Sigmoid colon (tissue), 7 donors: ENCODE measurements around the gene TRIM66. TPM values are rescaled to one million over a fixed set of nuclear protein-coding genes. Genes with fewer than 3 reads are reported as not detected.

ENCODE experiments used
- DNase-seq: peaks from one replicate; pipeline ENCODE4 v3.0.0-alpha.2; 2019
- H3K27ac ChIP-seq, 4 donors: fragments of 200-600 bp; sonication (generic); one replicate each; pipeline ENCODE4 v1.5.1; 2016 to 2019; ENCODE audit warnings: mild to moderate bottlenecking in 1 of 4
- H3K27me3 ChIP-seq, 3 donors: fragments of 200-600 bp; sonication (generic); one replicate each; pipeline ENCODE4 v1.5.1; 2019; ENCODE audit warnings: mild to moderate bottlenecking in 1 of 3
- H3K36me3 ChIP-seq, 4 donors: fragments of 200-600 bp; sonication (generic); one replicate each; pipeline ENCODE4 v1.5.1; 2016 to 2019
- H3K4me1 ChIP-seq, 4 donors: fragments of 200-600 bp; sonication (generic); one replicate each; pipeline ENCODE4 v1.5.1; 2017 to 2019
- H3K4me3 ChIP-seq, 4 donors: fragments of 200-600 bp; sonication (generic); one replicate each; pipeline ENCODE4 v1.5.1; 2017 to 2019; ENCODE audit warnings: mild to moderate bottlenecking in 2 of 4, moderate library complexity in 1 of 4
- H3K9me3 ChIP-seq, 4 donors: fragments of 200-600 bp in 3 of 4; sonication (generic) in 3 of 4; one replicate each; pipeline versions ENCODE4 v1.5.1 to v1.6.1; 2013 to 2019
- EP300 ChIP-seq, 4 donors: sonication (generic); formaldehyde crosslinking; IDR thresholded peaks; one replicate each; pipeline ENCODE4 v1.6.1; 2017; ENCODE audit warnings: antibody characterized with exemption in 4 of 4
- POLR2A ChIP-seq, 2 donors: fragments of 450-650 bp; IDR thresholded peaks; one replicate each; pipeline ENCODE4 v1.6.1; 2016; ENCODE audit warnings: antibody characterized with exemption in 2 of 2, mild to moderate bottlenecking in 2 of 2, moderate library complexity in 2 of 2
- POLR2AphosphoS5 ChIP-seq, 4 donors: sonication (generic); formaldehyde crosslinking; IDR thresholded peaks; one replicate each; pipeline ENCODE4 v1.6.1; 2017; ENCODE audit warnings: antibody characterized with exemption in 4 of 4
- WGBS, 2 donors: extraction: QIAGEN DNeasy Blood & Tissue Kit; methylation state at CpG; one replicate each; pipeline ENCODE4 v1.1.7; 2013; 5-methylcytosine and 5-hydroxymethylcytosine counted together
- intact Hi-C: fragments of 100-400 bp; cut with DNase I; formaldehyde crosslinking; loops from one replicate; pipeline ENCODE4 v1.15.1; 2023
- polyA plus RNA-seq, 3 donors: library from polyadenylated mRNA; stranded (reverse); fragments of 200-250 nt; gene quantifications; one replicate each; pipeline ENCODE4 v1.2.3, GENCODE V29; 2013
- total RNA-seq, 4 donors: library from RNA; depleted of rRNA; stranded (reverse); fragments of >200 nt; gene quantifications; one replicate each; pipeline ENCODE4 v1.1.0, GENCODE V29; 2016
- TF ChIP-seq, protein P1 (sequence below), 4 experiments: fragments of 450-650 bp in 3 of 4; fragments of 200-600 bp in 1 of 4; IDR thresholded peaks; one replicate each; pipeline ENCODE4 v1.5.1; 2016 to 2019; ENCODE audit warnings: antibody characterized with exemption in 4 of 4, mild to moderate bottlenecking in 3 of 4, moderate library complexity in 2 of 4
- donor health status: healthy with polysubstance abuse.
- donor health status: Bipolar disorder and iron deficiency.
- donor health status: healthy.

Gene TRIM66
- total and polyA plus RNA-seq, 7 donors = 0.60 to 24.4 (median 2.8) TPM

GRCh38 chr11:8681837-8682302 lies 595 bp downstream of the TRIM66 start:
- intact Hi-C loops = loop anchor here (5.0 kb wide), 2 partner anchors 230 to 280 kb away; partner anchors contain the start of genes AKIP1 and TMEM9B
- TF ChIP-seq, protein P1, sequence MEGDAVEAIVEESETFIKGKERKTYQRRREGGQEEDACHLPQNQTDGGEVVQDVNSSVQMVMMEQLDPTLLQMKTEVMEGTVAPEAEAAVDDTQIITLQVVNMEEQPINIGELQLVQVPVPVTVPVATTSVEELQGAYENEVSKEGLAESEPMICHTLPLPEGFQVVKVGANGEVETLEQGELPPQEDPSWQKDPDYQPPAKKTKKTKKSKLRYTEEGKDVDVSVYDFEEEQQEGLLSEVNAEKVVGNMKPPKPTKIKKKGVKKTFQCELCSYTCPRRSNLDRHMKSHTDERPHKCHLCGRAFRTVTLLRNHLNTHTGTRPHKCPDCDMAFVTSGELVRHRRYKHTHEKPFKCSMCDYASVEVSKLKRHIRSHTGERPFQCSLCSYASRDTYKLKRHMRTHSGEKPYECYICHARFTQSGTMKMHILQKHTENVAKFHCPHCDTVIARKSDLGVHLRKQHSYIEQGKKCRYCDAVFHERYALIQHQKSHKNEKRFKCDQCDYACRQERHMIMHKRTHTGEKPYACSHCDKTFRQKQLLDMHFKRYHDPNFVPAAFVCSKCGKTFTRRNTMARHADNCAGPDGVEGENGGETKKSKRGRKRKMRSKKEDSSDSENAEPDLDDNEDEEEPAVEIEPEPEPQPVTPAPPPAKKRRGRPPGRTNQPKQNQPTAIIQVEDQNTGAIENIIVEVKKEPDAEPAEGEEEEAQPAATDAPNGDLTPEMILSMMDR (IDR thresholded peaks at IDR 0.05) = no peak
- TF ChIP-seq POLR2AphosphoS5 (IDR thresholded peaks at IDR 0.05) = no peak
- no peak for TF ChIP-seq POLR2A (IDR thresholded peaks at IDR 0.05)
- no peak for TF ChIP-seq EP300 (IDR thresholded peaks at IDR 0.05)
- DNase-seq = no peak
- peaks cover 13 to 40% (median 26%) of the 10 kb centered on the region in 4 donors for H3K36me3 ChIP-seq
- peak overlapping the region; percentile 74 to 95 (median 92) for H3K4me3 ChIP-seq
- peaks cover 0 to 27% (median 21%) of the 10 kb centered on the region in 4 donors for H3K4me1 ChIP-seq
- no peaks in the 10 kb centered on the region for H3K9me3 ChIP-seq
- peak overlapping the region; percentile 93 to 99 (median 96) for H3K27ac ChIP-seq
- WGBS, 2 donors = 14 to 23% methylated on average over 14 of the region's 14 CpGs
- no peaks in the 10 kb centered on the region for H3K27me3 ChIP-seq

- DNase-seq = no peak
- Histone ChIP-seq H3K4me1 (peaks cover 0 to 19% (median 12%) of the 10 kb centered on the region in 4 donors), H3K4me3 (no peak overlapping the region), H3K9me3 (no peaks in the 10 kb centered on the region), H3K27ac (no peak overlapping the region), H3K27me3 (no peaks in the 10 kb centered on the region), H3K36me3 (peaks cover 0 to 12% (median 3%) of the 10 kb centered on the region in 4 donors)
- 89 to 91% methylated on average over 1 of the region's 1 CpG for WGBS, 2 donors
- no peak for TF ChIP-seq EP300 (IDR thresholded peaks at IDR 0.05)
- TF ChIP-seq POLR2A (IDR thresholded peaks at IDR 0.05) = no peak
- TF ChIP-seq, protein P1 (IDR thresholded peaks at IDR 0.05) = no peak
- no peak for TF ChIP-seq POLR2AphosphoS5 (IDR thresholded peaks at IDR 0.05)
- intact Hi-C loops = no loop called here
Observed at GRCh38 chr11:8679006-8679405, 3.5 kb downstream of the TRIM66 start.

DNA sequence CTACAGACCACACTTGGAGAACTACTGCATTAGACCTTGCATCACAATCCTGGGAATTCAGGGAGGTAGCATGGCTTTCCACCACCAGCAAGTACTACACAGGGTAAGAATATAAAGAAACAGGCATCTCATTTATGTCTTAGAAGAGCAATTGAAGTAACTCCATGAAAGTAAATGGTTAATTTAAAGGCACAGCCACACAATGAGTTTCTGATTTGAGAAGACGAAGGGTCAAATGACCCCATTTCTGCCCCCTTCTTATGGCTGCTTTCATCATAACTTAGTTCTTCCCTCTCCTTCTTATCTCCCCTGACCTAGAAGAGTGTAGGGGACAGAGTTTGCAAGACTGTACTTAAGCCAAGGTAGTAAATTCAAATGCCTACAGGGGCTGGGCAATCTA lies 6.0 kb downstream of the TRIM66 start:
- TF ChIP-seq POLR2AphosphoS5 (IDR thresholded peaks at IDR 0.05) = no peak
- TF ChIP-seq, protein P1 (IDR thresholded peaks at IDR 0.05) = no peak
- no peak for TF ChIP-seq POLR2A (IDR thresholded peaks at IDR 0.05)
- TF ChIP-seq EP300 (IDR thresholded peaks at IDR 0.05) = no peak
- peaks cover 0 to 9% (median 0%) of the 10 kb centered on the region in 4 donors for H3K36me3 ChIP-seq
- no peaks in the 10 kb centered on the region for H3K27me3 ChIP-seq
- intact Hi-C loops = no loop called here
- H3K9me3 ChIP-seq = no peaks in the 10 kb centered on the region
- no peak overlapping the region for H3K4me3 ChIP-seq
- no peak for DNase-seq
- WGBS, 2 donors = 88 to 91% methylated on average over 1 of the region's 1 CpG
- H3K4me1 ChIP-seq = peaks cover 0 to 14% (median 13%) of the 10 kb centered on the region in 4 donors
- H3K27ac ChIP-seq = no peak overlapping the region

DNA sequence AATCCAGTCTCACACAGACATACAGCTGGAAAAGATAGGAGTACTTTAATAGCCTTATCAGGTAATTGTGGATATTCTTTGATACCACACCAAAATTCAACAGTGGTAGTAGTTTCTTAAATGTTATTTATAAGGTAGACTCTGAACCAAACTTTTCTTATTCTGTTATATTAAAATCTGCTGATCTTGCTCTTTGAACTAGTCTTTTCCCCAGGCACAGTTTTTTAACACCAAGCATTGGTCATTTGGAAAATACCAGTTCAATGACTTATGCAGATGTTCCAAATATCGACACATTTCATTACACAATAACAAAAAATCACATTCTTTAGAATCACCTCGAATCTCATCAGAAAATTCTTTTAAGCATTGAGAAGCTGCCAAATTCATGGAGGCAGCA lies 7.6 kb downstream of the TRIM66 start:
- 93 to 96% methylated on average over 2 of the region's 2 CpGs for WGBS, 2 donors
- Histone ChIP-seq H3K4me3 (no peak overlapping the region), H3K27ac (no peak overlapping the region), H3K27me3 (no peaks in the 10 kb centered on the region), H3K9me3 (no peaks in the 10 kb centered on the region), H3K36me3 (peaks cover 0 to 9% (median 0%) of the 10 kb centered on the region in 4 donors), H3K4me1 (peaks cover 0 to 21% (median 20%) of the 10 kb centered on the region in 4 donors)
- intact Hi-C loops = no loop called here
- no peak for DNase-seq
- TF ChIP-seq, protein P1 (IDR thresholded peaks at IDR 0.05) = no peak
- TF ChIP-seq POLR2AphosphoS5 (IDR thresholded peaks at IDR 0.05) = no peak
- TF ChIP-seq POLR2A (IDR thresholded peaks at IDR 0.05) = no peak
- no peak for TF ChIP-seq EP300 (IDR thresholded peaks at IDR 0.05)

DNA sequence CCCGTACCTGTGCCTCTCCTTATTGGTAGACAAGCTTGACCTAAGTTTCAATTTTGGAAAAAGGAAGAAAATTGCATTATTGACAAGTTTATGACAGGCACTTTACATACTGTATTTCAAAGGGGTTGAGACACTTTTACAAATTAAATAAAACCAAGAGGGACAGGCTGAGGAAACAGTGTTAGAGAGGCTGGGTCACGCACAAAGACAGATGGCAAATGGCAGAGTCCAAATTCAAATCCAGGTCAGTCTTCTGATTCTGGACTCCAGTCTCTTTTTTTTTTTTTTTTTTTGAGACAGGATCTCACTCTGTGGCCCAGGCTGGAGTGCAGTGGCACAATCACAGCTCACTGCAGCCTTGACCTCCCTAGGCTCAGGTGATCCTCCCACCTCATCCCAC lies 10.1 kb downstream of the TRIM66 start:
- intact Hi-C loops = loop anchor here (2.0 kb wide), 1 partner anchor 68 kb away; no protein-coding TSS in a partner anchor
- no peak for TF ChIP-seq EP300 (IDR thresholded peaks at IDR 0.05)
- TF ChIP-seq POLR2A (IDR thresholded peaks at IDR 0.05) = no peak
- TF ChIP-seq, protein P1 (IDR thresholded peaks at IDR 0.05) = no peak
- no peak for TF ChIP-seq POLR2AphosphoS5 (IDR thresholded peaks at IDR 0.05)
- Histone ChIP-seq H3K36me3 (no peaks in the 10 kb centered on the region), H3K4me3 (no peak overlapping the region), H3K4me1 (peaks cover 0 to 21% (median 20%) of the 10 kb centered on the region in 4 donors), H3K27me3 (no peaks in the 10 kb centered on the region), H3K9me3 (no peaks in the 10 kb centered on the region), H3K27ac (peak overlapping the region; percentile 76 to 89 (median 82))
- WGBS, 2 donors = 93 to 97% methylated on average over 2 of the region's 2 CpGs
- no peak for DNase-seq
